Measurements from ENCODE around the gene RGMB.

DNA sequence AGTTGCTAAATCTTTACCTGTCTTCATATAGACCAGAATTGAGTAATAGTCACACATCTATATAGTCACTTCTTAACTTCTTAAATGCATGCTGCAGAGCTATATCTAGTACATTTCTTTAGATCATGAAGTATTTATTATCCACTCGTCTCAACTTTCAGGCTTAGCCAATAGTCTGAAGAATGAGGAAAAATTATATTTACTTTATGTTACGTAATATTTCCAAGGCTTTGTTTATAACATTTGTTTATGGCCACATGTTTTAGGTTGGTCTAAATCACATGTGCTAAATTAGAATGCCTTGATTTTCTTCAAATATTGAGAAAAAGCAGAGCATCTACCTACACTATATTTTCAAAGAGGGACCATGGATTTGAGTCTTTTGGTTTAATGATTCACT, 47.2 kb upstream of the RGMB start:
- TF ChIP-seq, protein P1, sequence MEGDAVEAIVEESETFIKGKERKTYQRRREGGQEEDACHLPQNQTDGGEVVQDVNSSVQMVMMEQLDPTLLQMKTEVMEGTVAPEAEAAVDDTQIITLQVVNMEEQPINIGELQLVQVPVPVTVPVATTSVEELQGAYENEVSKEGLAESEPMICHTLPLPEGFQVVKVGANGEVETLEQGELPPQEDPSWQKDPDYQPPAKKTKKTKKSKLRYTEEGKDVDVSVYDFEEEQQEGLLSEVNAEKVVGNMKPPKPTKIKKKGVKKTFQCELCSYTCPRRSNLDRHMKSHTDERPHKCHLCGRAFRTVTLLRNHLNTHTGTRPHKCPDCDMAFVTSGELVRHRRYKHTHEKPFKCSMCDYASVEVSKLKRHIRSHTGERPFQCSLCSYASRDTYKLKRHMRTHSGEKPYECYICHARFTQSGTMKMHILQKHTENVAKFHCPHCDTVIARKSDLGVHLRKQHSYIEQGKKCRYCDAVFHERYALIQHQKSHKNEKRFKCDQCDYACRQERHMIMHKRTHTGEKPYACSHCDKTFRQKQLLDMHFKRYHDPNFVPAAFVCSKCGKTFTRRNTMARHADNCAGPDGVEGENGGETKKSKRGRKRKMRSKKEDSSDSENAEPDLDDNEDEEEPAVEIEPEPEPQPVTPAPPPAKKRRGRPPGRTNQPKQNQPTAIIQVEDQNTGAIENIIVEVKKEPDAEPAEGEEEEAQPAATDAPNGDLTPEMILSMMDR (conservative IDR thresholded peaks at IDR 0.05 in 1 of 2, IDR thresholded peaks at IDR 0.05 in 1 of 2; ENCODE audit: low read depth in 1 of 2, low read length in 2 of 2) = no peak
- TF ChIP-seq EZH2 (IDR thresholded peaks at IDR 0.05; ENCODE audit: low read length, missing control alignments) = no peak

All from fibroblast of lung (primary cell).